ENCODE results near the gene S1PR2.

DNA sequence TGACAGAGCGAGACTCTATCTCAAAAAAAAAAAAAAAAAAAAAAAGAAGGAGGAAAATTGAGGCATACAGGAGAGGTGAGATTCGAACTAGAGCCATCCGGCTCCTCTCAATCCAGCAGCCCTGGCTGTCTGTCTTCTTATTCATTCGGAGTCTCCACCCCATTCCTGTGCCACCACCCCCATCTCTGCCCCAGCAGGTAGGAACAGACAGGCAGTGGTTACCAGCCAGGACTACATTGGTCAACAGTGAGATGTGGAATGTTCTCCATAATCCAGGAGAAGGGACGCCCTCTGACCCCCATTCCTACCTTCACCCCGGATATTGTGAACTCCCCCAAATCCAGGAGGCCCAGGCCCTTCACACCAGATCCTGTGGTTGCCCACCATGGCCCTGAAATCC, 6.6 kb upstream of the S1PR2 start:
- TF ChIP-seq, protein P1, sequence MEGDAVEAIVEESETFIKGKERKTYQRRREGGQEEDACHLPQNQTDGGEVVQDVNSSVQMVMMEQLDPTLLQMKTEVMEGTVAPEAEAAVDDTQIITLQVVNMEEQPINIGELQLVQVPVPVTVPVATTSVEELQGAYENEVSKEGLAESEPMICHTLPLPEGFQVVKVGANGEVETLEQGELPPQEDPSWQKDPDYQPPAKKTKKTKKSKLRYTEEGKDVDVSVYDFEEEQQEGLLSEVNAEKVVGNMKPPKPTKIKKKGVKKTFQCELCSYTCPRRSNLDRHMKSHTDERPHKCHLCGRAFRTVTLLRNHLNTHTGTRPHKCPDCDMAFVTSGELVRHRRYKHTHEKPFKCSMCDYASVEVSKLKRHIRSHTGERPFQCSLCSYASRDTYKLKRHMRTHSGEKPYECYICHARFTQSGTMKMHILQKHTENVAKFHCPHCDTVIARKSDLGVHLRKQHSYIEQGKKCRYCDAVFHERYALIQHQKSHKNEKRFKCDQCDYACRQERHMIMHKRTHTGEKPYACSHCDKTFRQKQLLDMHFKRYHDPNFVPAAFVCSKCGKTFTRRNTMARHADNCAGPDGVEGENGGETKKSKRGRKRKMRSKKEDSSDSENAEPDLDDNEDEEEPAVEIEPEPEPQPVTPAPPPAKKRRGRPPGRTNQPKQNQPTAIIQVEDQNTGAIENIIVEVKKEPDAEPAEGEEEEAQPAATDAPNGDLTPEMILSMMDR (IDR thresholded peaks at IDR 0.05; ENCODE audit: extremely low read depth in 1 of 2, insufficient read depth in 1 of 2, low read depth in 1 of 2, low read length in 2 of 2), result no peak
- no peak for TF ChIP-seq POLR2AphosphoS5 (IDR thresholded peaks at IDR 0.05; ENCODE audit: insufficient read depth, low read depth, low read length)
- TF ChIP-seq POLR2A (IDR thresholded peaks at IDR 0.05; ENCODE audit: low read depth, low read length), result no peak
- TF ChIP-seq, protein P2, sequence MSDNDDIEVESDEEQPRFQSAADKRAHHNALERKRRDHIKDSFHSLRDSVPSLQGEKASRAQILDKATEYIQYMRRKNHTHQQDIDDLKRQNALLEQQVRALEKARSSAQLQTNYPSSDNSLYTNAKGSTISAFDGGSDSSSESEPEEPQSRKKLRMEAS (IDR thresholded peaks at IDR 0.05; ENCODE audit: insufficient read depth, insufficient read length), result no peak
- no peak for TF ChIP-seq EZH2 (IDR thresholded peaks at IDR 0.05; ENCODE audit: borderline replicate concordance, low read depth, low read length, severe bottlenecking)
- no peak for TF ChIP-seq MYC (IDR thresholded peaks at IDR 0.05; ENCODE audit: low read depth, low read length)
- TF ChIP-seq GATA2 (IDR thresholded peaks at IDR 0.05; ENCODE audit: insufficient read depth, insufficient read length, low read depth, low read length), result no peak
- TF ChIP-seq FOS (IDR thresholded peaks at IDR 0.05; ENCODE audit: borderline replicate concordance, insufficient read depth, low read length), result no peak
